ENCODE data around the gene SH3GLB1. TPM values are rescaled to one million over a fixed set of nuclear protein-coding genes. Genes with fewer than 3 reads are reported as not detected.

Gene SH3GLB1
- total RNA-seq, 4 donors from 2014 or later = 79.1 to 113 (median 93.6) TPM

DNA sequence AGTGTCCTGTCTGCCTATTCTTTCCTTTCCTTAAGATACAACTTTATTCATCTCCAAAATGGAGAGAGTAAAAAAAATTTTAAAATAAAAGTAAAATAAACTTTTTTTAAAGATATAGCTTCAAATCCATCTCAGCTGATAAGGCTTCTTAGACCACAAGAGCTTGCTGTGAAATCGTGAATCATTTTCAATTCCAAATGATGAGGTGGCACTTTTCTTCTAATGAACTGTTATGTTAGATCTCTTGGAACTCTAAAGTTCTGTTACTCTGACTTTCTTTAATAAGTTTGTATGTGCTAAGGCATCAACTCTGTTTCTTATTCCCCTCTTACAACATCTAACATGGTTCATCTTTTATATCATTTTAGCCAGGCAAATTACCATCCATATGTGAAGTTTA lies 4.5 kb downstream of the SH3GLB1 start:
- no peak for DNase-seq (ENCODE audit: low spot score)
- TF ChIP-seq, protein P1, sequence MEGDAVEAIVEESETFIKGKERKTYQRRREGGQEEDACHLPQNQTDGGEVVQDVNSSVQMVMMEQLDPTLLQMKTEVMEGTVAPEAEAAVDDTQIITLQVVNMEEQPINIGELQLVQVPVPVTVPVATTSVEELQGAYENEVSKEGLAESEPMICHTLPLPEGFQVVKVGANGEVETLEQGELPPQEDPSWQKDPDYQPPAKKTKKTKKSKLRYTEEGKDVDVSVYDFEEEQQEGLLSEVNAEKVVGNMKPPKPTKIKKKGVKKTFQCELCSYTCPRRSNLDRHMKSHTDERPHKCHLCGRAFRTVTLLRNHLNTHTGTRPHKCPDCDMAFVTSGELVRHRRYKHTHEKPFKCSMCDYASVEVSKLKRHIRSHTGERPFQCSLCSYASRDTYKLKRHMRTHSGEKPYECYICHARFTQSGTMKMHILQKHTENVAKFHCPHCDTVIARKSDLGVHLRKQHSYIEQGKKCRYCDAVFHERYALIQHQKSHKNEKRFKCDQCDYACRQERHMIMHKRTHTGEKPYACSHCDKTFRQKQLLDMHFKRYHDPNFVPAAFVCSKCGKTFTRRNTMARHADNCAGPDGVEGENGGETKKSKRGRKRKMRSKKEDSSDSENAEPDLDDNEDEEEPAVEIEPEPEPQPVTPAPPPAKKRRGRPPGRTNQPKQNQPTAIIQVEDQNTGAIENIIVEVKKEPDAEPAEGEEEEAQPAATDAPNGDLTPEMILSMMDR (IDR thresholded peaks at IDR 0.05) = no peak
- no peak for ATAC-seq (ENCODE audit: low FRiP score)

DNA sequence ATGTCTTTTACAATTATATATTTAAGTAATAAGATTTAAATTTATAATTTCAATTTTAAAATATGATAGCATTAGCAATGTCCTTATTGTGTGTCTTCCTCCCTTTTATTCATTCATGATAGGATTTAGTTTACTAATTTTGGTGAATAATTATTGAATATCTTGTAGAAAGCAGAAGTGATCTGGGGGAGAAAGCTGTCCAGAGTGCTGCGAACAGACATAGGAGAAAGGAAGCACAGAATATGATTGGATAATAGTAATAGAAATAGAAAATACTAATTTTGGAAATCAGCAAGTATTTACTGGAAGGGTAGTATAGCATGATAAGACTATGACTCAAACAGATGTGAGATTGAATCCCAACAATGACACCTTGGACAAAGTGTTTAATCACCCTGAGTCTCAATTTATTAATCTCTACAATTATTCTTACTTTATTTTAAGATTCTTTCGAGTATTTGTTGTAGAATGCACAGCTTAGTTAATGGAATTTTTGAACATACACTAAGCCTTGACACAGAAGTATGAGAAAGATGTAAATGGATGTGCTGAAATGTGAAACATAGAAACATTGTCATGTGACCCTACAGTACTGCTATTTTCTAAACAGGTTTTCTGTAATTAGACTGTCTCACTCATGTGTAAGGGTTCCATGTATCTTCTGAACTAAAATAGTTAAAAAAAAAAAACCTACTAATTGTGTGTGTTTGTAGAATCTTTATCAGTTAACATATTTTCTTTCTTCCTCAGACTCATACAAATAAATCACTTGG lies 7.9 kb downstream of the SH3GLB1 start:
- TF ChIP-seq, protein P1 (IDR thresholded peaks at IDR 0.05) = no peak
- ATAC-seq (ENCODE audit: low FRiP score) = peak; percentile 33

DNA sequence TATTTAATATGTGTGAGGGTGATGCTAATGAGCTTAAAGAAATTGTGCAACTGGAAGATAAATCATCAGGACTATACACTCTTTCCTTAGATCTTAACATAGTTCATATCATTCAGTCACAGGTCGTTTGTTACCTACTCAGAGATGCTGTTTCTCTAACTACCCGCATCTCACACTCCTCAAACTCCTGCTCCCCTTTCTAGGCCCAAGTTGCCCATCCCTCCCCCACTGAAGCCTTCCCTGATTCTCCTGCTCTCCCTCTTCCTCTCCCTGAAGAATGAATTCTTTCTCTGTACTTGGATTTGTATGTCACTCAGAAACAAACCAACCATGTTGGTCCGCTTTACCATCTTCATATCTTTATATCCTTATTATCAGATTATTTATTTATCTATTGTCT lies 9.1 kb downstream of the SH3GLB1 start:
- TF ChIP-seq, protein P1 (IDR thresholded peaks at IDR 0.05) = no peak
- no peak for ATAC-seq (ENCODE audit: low FRiP score)
- DNase-seq (ENCODE audit: low spot score) = no peak

More for the DNA sequence above, 7.9 kb downstream of the SH3GLB1 start:
- DNase-seq (ENCODE audit: low spot score) = no peak

DNA sequence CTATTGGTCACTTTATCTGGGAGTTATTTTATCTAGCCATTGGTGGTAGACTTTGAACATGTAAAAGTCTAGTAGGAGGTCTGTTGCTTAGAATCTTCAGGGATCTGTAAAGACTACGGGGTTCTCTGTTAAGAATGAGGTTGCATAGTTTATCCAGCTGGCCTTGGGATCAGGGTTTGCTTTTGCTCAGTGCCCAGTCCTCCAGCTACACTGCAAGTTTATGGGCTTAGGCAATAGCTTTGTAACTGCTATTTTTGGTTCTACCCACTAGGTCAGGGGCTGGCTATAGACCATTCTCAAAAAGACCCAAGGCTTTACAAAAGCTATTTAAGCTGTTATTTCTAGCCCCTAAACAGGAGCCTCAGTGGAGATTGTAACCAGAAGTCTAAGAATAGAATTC lies 9.8 kb downstream of the SH3GLB1 start:
- TF ChIP-seq, protein P1 (IDR thresholded peaks at IDR 0.05) = no peak
- ATAC-seq (ENCODE audit: low FRiP score) = peak; percentile 37
- DNase-seq (ENCODE audit: low spot score) = no peak

DNA sequence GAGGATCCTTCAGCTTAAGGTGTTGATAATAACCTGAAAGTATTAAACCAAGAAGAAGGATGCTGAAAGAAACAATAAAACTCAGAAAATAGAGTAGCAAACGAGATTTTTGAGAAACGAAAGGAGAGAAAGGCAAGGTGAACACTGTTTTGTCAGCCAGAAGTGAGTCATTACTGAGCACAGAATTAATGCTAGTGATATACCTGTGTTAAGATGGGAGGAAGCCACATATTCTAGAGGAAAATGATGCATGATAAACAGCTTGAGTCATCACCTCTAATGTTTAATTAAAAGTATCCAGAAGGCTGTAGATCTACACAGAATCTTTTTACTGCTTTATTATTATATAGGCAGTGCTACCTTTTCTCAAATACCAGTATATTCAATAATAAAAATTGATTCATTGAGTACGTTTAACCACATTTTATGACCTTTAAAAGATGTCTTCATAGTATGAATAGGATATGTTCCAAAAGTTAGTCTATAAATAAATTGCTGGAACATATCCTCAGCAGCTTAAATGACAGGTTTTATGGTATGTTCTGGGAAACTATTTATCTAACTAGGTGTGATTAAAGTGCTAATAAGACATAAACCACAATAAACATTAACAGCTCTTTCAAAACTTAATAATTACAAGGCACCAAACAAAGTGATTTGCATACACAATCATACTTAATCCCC lies 10.3 kb downstream of the SH3GLB1 start:
- TF ChIP-seq, protein P1 (IDR thresholded peaks at IDR 0.05) = no peak
- no peak for DNase-seq (ENCODE audit: low spot score)
- ATAC-seq (ENCODE audit: low FRiP score) = peak; percentile 77

DNA sequence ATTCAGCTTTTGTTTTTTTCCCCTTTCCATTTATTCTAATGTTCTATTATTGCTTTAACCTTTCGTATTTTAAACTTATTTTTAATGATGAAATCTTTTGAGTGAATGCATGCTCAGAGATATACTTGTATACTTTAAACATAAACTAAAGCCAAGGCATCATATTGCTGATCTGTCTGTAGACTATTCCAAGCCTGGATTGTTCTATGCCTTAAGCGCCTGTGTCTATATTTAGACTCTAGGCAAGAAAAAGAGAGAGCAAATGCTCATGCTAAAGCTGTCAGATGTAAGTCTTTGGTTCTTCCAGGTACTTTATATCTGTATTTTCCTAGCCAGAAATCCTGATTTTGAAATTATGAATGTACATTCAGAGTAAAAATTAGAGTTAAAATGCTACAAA lies 14.4 kb downstream of the SH3GLB1 start:
- TF ChIP-seq, protein P1 (IDR thresholded peaks at IDR 0.05) = no peak
- ATAC-seq (ENCODE audit: low FRiP score) = no peak
- no peak for DNase-seq (ENCODE audit: low spot score)
